Measurements from ENCODE around the gene CEP128. TPM values are rescaled to one million over a fixed set of nuclear protein-coding genes. Genes with fewer than 3 reads are reported as not detected.

Gene CEP128
- total RNA-seq, 4 donors from 2014 or later = 3.8 to 12.0 (median 6.0) TPM

DNA sequence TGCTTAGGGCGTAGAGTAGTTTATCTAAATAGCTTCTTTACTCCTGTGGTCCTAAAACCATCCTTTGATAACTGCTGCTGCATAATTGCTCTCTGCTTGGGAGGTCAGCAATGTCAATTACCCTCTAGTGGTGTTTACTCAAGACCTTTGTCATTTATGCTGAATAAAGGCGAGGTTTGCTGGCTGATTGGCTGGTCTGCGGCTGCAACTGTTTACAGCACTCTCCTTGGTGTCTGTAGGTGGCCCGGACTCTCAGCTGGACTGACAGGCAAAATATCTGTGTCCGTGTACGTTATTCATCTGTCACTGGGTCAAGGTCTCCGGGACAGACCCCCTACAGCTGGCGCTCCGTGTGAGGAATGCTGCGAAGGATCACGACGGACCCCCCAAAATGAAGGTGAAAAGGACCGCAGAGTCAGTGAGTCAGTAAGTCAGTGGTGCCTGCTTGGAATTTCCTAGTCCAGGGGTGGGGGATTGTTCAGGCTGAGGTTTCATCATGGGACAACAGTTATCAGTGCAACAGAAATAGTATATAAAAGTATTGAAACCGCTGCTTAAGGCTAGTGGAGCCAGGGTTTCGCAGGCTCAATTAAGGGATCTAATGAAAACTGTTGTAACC, 476.9 kb downstream of the CEP128 start:
- 93 to 95% methylated on average over 4 of the region's 15 CpGs for WGBS, 2 donors (ENCODE audit: low coverage in 1 of 2)
- no peak for ATAC-seq
- Histone ChIP-seq H3K4me3 (no peak overlapping the region), H3K27ac (no peak overlapping the region), H3K4me1 (no peaks in the 10 kb centered on the region), H3K27me3 (no peaks in the 10 kb centered on the region), H3K36me3 (no peaks in the 10 kb centered on the region), H3K9me3 (no peaks in the 10 kb centered on the region)
- no peak for TF ChIP-seq EP300 (IDR thresholded peaks at IDR 0.05)
- TF ChIP-seq, protein P1, sequence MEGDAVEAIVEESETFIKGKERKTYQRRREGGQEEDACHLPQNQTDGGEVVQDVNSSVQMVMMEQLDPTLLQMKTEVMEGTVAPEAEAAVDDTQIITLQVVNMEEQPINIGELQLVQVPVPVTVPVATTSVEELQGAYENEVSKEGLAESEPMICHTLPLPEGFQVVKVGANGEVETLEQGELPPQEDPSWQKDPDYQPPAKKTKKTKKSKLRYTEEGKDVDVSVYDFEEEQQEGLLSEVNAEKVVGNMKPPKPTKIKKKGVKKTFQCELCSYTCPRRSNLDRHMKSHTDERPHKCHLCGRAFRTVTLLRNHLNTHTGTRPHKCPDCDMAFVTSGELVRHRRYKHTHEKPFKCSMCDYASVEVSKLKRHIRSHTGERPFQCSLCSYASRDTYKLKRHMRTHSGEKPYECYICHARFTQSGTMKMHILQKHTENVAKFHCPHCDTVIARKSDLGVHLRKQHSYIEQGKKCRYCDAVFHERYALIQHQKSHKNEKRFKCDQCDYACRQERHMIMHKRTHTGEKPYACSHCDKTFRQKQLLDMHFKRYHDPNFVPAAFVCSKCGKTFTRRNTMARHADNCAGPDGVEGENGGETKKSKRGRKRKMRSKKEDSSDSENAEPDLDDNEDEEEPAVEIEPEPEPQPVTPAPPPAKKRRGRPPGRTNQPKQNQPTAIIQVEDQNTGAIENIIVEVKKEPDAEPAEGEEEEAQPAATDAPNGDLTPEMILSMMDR (IDR thresholded peaks at IDR 0.05) = no peak
- no peak for TF ChIP-seq POLR2AphosphoS5 (IDR thresholded peaks at IDR 0.05)
- no peak for TF ChIP-seq POLR2A (IDR thresholded peaks at IDR 0.05)

GRCh38 chr14:80456209-80456608, 485.3 kb downstream of the CEP128 start:
- Histone ChIP-seq H3K27me3 (no peaks in the 10 kb centered on the region), H3K9me3 (no peaks in the 10 kb centered on the region), H3K4me3 (no peak overlapping the region), H3K36me3 (no peaks in the 10 kb centered on the region), H3K4me1 (no peaks in the 10 kb centered on the region), H3K27ac (no peak overlapping the region)
- TF ChIP-seq EP300 (IDR thresholded peaks at IDR 0.05) = no peak
- TF ChIP-seq POLR2AphosphoS5 (IDR thresholded peaks at IDR 0.05) = no peak
- TF ChIP-seq POLR2A (IDR thresholded peaks at IDR 0.05) = no peak
- TF ChIP-seq, protein P1 (IDR thresholded peaks at IDR 0.05) = no peak
- WGBS, 2 donors (ENCODE audit: low coverage in 1 of 2) = 63 to 92% methylated on average over 1 of the region's 1 CpG
- ATAC-seq = no peak

GRCh38 chr14:80455031-80455430, 486.5 kb downstream of the CEP128 start:
- H3K4me1 ChIP-seq = peaks cover 0 to 7% (median 0%) of the 10 kb centered on the region in 3 donors
- WGBS, 2 donors (ENCODE audit: low coverage in 1 of 2) = 71 to 75% methylated on average over 5 to 6 of the region's 6 CpGs
- no peak overlapping the region for H3K4me3 ChIP-seq
- no peak overlapping the region for H3K27ac ChIP-seq
- peaks cover 0 to 6% (median 0%) of the 10 kb centered on the region in 3 donors for H3K9me3 ChIP-seq
- TF ChIP-seq POLR2A (IDR thresholded peaks at IDR 0.05) (no peak), EP300 (IDR thresholded peaks at IDR 0.05) (no peak), POLR2AphosphoS5 (IDR thresholded peaks at IDR 0.05) (no peak)
- TF ChIP-seq, protein P1 (IDR thresholded peaks at IDR 0.05) = no peak
- no peak for ATAC-seq
- H3K27me3 ChIP-seq = no peaks in the 10 kb centered on the region
- no peaks in the 10 kb centered on the region for H3K36me3 ChIP-seq

- 85 to 95% methylated on average over 3 of the region's 3 CpGs for WGBS, 2 donors (ENCODE audit: low coverage in 1 of 2)
- no peak overlapping the region for H3K27ac ChIP-seq
Measured at GRCh38 chr14:80448267-80448666, 493.3 kb downstream of the CEP128 start.

More at GRCh38 chr14:80448267-80448666, 493.3 kb downstream of the CEP128 start:
- peaks cover 0 to 17% (median 0%) of the 10 kb centered on the region in 3 donors for H3K4me1 ChIP-seq
- no peak overlapping the region for H3K4me3 ChIP-seq
- no peaks in the 10 kb centered on the region for H3K36me3 ChIP-seq
- H3K27me3 ChIP-seq = no peaks in the 10 kb centered on the region
- H3K9me3 ChIP-seq = peaks cover 0 to 6% (median 0%) of the 10 kb centered on the region in 3 donors
- ATAC-seq = no peak
- TF ChIP-seq POLR2A (IDR thresholded peaks at IDR 0.05) = no peak
- TF ChIP-seq EP300 (IDR thresholded peaks at IDR 0.05) = no peak
- TF ChIP-seq, protein P1 (IDR thresholded peaks at IDR 0.05) = no peak
- TF ChIP-seq POLR2AphosphoS5 (IDR thresholded peaks at IDR 0.05) = no peak

Data from gastroesophageal sphincter (tissue), 4 donors.